Liver (tissue), 9 donors: Measurements from ENCODE around the gene AXIN2. TPM values are rescaled to one million over a fixed set of nuclear protein-coding genes. Genes with fewer than 3 reads are reported as not detected.

Source experiments
- DNase-seq: peaks from one replicate; pipeline ENCODE4 v3.0.0-alpha.2; 2017; ENCODE audit warnings: low spot score
- H3K27ac ChIP-seq, 2 donors: one replicate each; pipeline ENCODE4 v1.7.0; 2013; ENCODE audit warnings: inconsistent platforms in 2 of 2, low read length in 2 of 2, control low read depth in 1 of 2, low read depth in 1 of 2, mild to moderate bottlenecking in 1 of 2
- H3K27me3 ChIP-seq, 4 donors: one replicate each; pipeline versions ENCODE4 v1.6.1 to v1.7.0; 2013; ENCODE audit warnings: low read length in 3 of 4, inconsistent platforms in 1 of 4, mild to moderate bottlenecking in 1 of 4, moderate library complexity in 1 of 4; ENCODE audit not compliant: control insufficient read depth in 4 of 4, insufficient read depth in 4 of 4
- H3K36me3 ChIP-seq, 4 donors: one replicate each; pipeline versions ENCODE4 v1.6.1 to v1.7.0; 2013; ENCODE audit warnings: low read length in 3 of 4, mild to moderate bottlenecking in 3 of 4, low read depth in 1 of 4, moderate library complexity in 1 of 4; ENCODE audit not compliant: control insufficient read depth in 4 of 4, insufficient read depth in 3 of 4
- H3K4me1 ChIP-seq, 4 donors: one replicate each; pipeline versions ENCODE4 v1.6.1 to v1.7.0; 2013; ENCODE audit warnings: low read length in 3 of 4, mild to moderate bottlenecking in 3 of 4, moderate library complexity in 1 of 4; ENCODE audit not compliant: control insufficient read depth in 4 of 4, insufficient read depth in 4 of 4
- H3K4me3 ChIP-seq, 3 donors: one replicate each; pipeline versions ENCODE4 v1.6.1 to v1.7.0; 2013; ENCODE audit warnings: low read length in 3 of 3, control low read depth in 1 of 3, low read depth in 1 of 3, mild to moderate bottlenecking in 1 of 3
- H3K9ac ChIP-seq, 2 donors: one replicate each; pipeline ENCODE4 v1.7.0; 2013; ENCODE audit warnings: low read length in 2 of 2, mild to moderate bottlenecking in 2 of 2, moderate library complexity in 2 of 2, control low read depth in 1 of 2, low read depth in 1 of 2
- H3K9me3 ChIP-seq, 4 donors: one replicate each; pipeline versions ENCODE4 v1.6.1 to v1.7.0; 2013; ENCODE audit warnings: low read length in 3 of 4; ENCODE audit not compliant: control insufficient read depth in 4 of 4
- ATF3 ChIP-seq: IDR thresholded peaks from 2 replicates; pipeline ENCODE4 v1.6.1; 2016; ENCODE audit warnings: antibody characterized with exemption
- CTCF ChIP-seq: fragments of 150-350 bp; IDR thresholded peaks from 2 replicates; pipeline ENCODE4 v1.5.1; 2017; ENCODE audit warnings: improper control_type of control experiment, low read depth, low read length; ENCODE audit not compliant: missing input control
- EGR1 ChIP-seq, 2 donors: IDR thresholded peaks; 2 replicates each; pipeline ENCODE4 v1.6.1; 2016 to 2018; ENCODE audit warnings: antibody characterized with exemption in 2 of 2, low read depth in 2 of 2
- FOXA1 ChIP-seq: IDR thresholded peaks from 2 replicates; pipeline ENCODE4 v1.6.1; 2016; ENCODE audit warnings: antibody characterized with exemption
- FOXA2 ChIP-seq: IDR thresholded peaks from 2 replicates; pipeline ENCODE4 v1.6.1; 2016; ENCODE audit warnings: antibody characterized with exemption
- GABPA ChIP-seq, 2 donors: IDR thresholded peaks in 1 of 2; conservative IDR thresholded peaks in 1 of 2; 2 replicates each; pipeline ENCODE4 v1.6.1; 2016; ENCODE audit warnings: antibody characterized with exemption in 2 of 2, mild to moderate bottlenecking in 1 of 2, moderate library complexity in 1 of 2
- HNF4G ChIP-seq: IDR thresholded peaks from 2 replicates; pipeline ENCODE4 v1.6.1; 2016; ENCODE audit warnings: antibody characterized with exemption
- MAX ChIP-seq: IDR thresholded peaks from 2 replicates; pipeline ENCODE4 v1.6.1; 2016; ENCODE audit warnings: antibody characterized with exemption
- NR2F2 ChIP-seq: IDR thresholded peaks from 2 replicates; pipeline ENCODE4 v1.6.1; 2016; ENCODE audit warnings: antibody characterized with exemption
- RAD21 ChIP-seq, 2 donors: IDR thresholded peaks; 2 replicates each; pipeline ENCODE4 v1.6.1; 2016; ENCODE audit warnings: antibody characterized with exemption in 2 of 2, mild to moderate bottlenecking in 2 of 2
- RXRA ChIP-seq, 2 donors: IDR thresholded peaks; 2 replicates each; pipeline ENCODE4 v1.6.1; 2017 to 2018; ENCODE audit warnings: antibody characterized with exemption in 2 of 2, mild to moderate bottlenecking in 1 of 2
- TAF1 ChIP-seq: conservative IDR thresholded peaks from 2 replicates; pipeline ENCODE4 v1.6.1; 2016; ENCODE audit warnings: antibody characterized with exemption, mild to moderate bottlenecking
- YY1 ChIP-seq: IDR thresholded peaks from 2 replicates; pipeline ENCODE4 v1.6.1; 2016; ENCODE audit warnings: antibody characterized with exemption, mild to moderate bottlenecking
- WGBS: extraction: QIAGEN DNeasy Blood & Tissue Kit; methylation state at CpG from one replicate; pipeline ENCODE4 v1.1.7; 2013; 5-methylcytosine and 5-hydroxymethylcytosine counted together
- polyA plus RNA-seq, 2 donors: library from polyadenylated mRNA; stranded (reverse) in 1 of 2; unstranded in 1 of 2; fragments of 200-250 nt in 1 of 2; fragments of >200 nt in 1 of 2; fragmentation: Nextera tagmentation in 1 of 2; extraction: Ambion mirVana in 1 of 2; gene quantifications; one replicate each; pipeline versions ENCODE4 v1.2.1 to v1.2.3, GENCODE V29; 2013 to 2015
- total RNA-seq, 2 donors: library from RNA; depleted of rRNA; stranded (reverse); fragments of >200 nt; gene quantifications; one replicate each; pipeline ENCODE4 v1.2.3, GENCODE V29; 2014
- TF ChIP-seq, protein P1 (sequence below): IDR thresholded peaks from 2 replicates; pipeline ENCODE4 v1.6.1; 2016; ENCODE audit warnings: antibody characterized with exemption, mild to moderate bottlenecking
- TF ChIP-seq, protein P2 (sequence below): IDR thresholded peaks from 2 replicates; pipeline ENCODE4 v1.6.1; 2016; ENCODE audit warnings: antibody characterized with exemption
- donor health status: healthy.
- donor health status: healthy.
- donor health status: healthy.
- donor health status: healthy.
- donor health status: healthy.

The AXIN2 gene
- total and polyA plus RNA-seq, 4 donors = 0.33 to 3.5 (median 1.5) TPM

DNA sequence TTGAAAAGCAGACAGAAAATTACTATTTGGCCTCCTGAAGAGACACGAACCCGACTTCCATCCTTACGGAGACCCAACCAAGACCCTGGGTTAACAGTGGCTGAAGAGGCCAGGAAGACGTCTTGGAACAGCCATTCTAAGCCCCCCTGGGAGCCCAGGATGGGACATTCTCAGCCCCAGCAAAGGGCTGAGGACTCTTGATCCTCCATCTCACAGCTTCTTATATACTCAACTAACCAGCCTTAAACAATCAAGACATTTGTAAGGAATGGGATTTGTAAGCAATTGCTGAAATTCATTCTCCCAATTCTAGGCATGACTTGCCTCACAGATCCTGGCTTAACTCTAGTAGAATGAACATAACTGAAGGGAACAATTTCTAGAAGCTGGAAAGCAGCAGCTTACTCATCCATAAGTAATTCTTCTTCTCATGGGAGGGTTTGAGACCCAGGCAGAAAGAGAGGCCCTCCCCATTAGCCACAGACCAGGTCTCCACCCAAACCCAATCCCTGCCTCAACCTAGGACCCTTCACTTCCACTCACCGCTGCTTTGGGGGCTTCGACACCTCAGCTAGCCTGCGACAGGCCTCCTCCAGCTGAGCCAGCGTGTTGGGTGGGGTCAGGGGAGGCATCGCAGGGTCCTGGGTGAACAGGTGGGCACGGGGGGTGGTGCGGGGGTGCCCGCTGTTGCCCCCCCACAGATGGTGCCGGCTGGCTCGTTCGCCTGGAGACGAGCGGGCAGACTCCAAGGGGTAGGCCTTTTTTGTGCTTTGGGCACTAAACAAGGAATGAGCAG, 25.5 kb downstream of the AXIN2 start:
- no peaks in the 10 kb centered on the region for H3K27me3 ChIP-seq
- no peak for TF ChIP-seq ATF3
- no peak for TF ChIP-seq GABPA (IDR thresholded peaks at IDR 0.05 in 1 of 2, conservative IDR thresholded peaks at IDR 0.05 in 1 of 2)
- TF ChIP-seq HNF4G = no peak
- TF ChIP-seq, protein P1, sequence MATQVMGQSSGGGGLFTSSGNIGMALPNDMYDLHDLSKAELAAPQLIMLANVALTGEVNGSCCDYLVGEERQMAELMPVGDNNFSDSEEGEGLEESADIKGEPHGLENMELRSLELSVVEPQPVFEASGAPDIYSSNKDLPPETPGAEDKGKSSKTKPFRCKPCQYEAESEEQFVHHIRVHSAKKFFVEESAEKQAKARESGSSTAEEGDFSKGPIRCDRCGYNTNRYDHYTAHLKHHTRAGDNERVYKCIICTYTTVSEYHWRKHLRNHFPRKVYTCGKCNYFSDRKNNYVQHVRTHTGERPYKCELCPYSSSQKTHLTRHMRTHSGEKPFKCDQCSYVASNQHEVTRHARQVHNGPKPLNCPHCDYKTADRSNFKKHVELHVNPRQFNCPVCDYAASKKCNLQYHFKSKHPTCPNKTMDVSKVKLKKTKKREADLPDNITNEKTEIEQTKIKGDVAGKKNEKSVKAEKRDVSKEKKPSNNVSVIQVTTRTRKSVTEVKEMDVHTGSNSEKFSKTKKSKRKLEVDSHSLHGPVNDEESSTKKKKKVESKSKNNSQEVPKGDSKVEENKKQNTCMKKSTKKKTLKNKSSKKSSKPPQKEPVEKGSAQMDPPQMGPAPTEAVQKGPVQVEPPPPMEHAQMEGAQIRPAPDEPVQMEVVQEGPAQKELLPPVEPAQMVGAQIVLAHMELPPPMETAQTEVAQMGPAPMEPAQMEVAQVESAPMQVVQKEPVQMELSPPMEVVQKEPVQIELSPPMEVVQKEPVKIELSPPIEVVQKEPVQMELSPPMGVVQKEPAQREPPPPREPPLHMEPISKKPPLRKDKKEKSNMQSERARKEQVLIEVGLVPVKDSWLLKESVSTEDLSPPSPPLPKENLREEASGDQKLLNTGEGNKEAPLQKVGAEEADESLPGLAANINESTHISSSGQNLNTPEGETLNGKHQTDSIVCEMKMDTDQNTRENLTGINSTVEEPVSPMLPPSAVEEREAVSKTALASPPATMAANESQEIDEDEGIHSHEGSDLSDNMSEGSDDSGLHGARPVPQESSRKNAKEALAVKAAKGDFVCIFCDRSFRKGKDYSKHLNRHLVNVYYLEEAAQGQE = no peak
- TF ChIP-seq FOXA1 = no peak
- no peak for TF ChIP-seq RXRA (IDR thresholded peaks at IDR 0.05)
- TF ChIP-seq CTCF = no peak
- TF ChIP-seq RAD21 (IDR thresholded peaks at IDR 0.05) = no peak
- TF ChIP-seq EGR1 (IDR thresholded peaks at IDR 0.05; ENCODE audit: low read depth in 2 of 2) = no peak
- TF ChIP-seq, protein P2, sequence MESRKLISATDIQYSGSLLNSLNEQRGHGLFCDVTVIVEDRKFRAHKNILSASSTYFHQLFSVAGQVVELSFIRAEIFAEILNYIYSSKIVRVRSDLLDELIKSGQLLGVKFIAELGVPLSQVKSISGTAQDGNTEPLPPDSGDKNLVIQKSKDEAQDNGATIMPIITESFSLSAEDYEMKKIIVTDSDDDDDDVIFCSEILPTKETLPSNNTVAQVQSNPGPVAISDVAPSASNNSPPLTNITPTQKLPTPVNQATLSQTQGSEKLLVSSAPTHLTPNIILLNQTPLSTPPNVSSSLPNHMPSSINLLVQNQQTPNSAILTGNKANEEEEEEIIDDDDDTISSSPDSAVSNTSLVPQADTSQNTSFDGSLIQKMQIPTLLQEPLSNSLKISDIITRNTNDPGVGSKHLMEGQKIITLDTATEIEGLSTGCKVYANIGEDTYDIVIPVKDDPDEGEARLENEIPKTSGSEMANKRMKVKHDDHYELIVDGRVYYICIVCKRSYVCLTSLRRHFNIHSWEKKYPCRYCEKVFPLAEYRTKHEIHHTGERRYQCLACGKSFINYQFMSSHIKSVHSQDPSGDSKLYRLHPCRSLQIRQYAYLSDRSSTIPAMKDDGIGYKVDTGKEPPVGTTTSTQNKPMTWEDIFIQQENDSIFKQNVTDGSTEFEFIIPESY = no peak
- no peak for TF ChIP-seq FOXA2
- TF ChIP-seq NR2F2 = no peak
- no peak for TF ChIP-seq YY1
- no peak for TF ChIP-seq TAF1
- TF ChIP-seq MAX = no peak
- no peak overlapping the region for H3K9ac ChIP-seq
- H3K4me1 ChIP-seq = peaks cover 2 to 15% (median 10%) of the 10 kb centered on the region in 4 donors
- no peak for DNase-seq
- H3K36me3 ChIP-seq = peaks cover 0 to 10% (median 2%) of the 10 kb centered on the region in 4 donors
- WGBS = 94% methylated on average over 17 of the region's 17 CpGs
- H3K27ac ChIP-seq = no peak overlapping the region
- H3K4me3 ChIP-seq = no peak overlapping the region
- no peaks in the 10 kb centered on the region for H3K9me3 ChIP-seq
